Stomach (tissue), 9 donors: ENCODE results near the gene SLC12A7. TPM values are rescaled to one million over a fixed set of nuclear protein-coding genes. Genes with fewer than 3 reads are reported as not detected.
"Not testable (repeated sequence)": the region's sequence is repeated elsewhere in the genome, so short reads cannot be mapped to it uniquely, and the experiment has no call there.

Experiments used
- DNase-seq, 2 donors: peaks; one replicate each; pipeline versions ENCODE4 v3.0.0 to v3.0.0-alpha.2; 2013 to 2019
- H3K27ac ChIP-seq, 5 donors: fragments of 200-600 bp in 4 of 5; sonication (generic) in 4 of 5; one replicate each; pipeline ENCODE4 v1.5.1; 2013 to 2019; ENCODE audit warnings: mild to moderate bottlenecking in 1 of 5, moderate library complexity in 1 of 5
- H3K27me3 ChIP-seq, 3 donors: fragments of 200-600 bp; sonication (generic); one replicate each; pipeline ENCODE4 v1.5.1; 2017 to 2019; ENCODE audit warnings: mixed run types in 1 of 3
- H3K36me3 ChIP-seq, 4 donors: fragments of 200-600 bp; sonication (generic); 1 replicate in 3 of 4; 2 replicates in 1 of 4; pipeline ENCODE4 v1.5.1; 2016 to 2019
- H3K4me1 ChIP-seq, 4 donors: fragments of 200-600 bp; sonication (generic); one replicate each; pipeline ENCODE4 v1.5.1; 2016 to 2019
- H3K4me3 ChIP-seq, 4 donors: fragments of 200-600 bp; sonication (generic) in 3 of 4; one replicate each; pipeline ENCODE4 v1.5.1; 2016 to 2019; ENCODE audit warnings: mild to moderate bottlenecking in 1 of 4
- H3K9me3 ChIP-seq, 4 donors: fragments of 200-600 bp; sonication (generic); one replicate each; pipeline ENCODE4 v1.5.1; 2016 to 2019
- CTCF ChIP-seq, 7 experiments: fragments of 450-650 bp in 4 of 7; fragments of 200-600 bp in 3 of 7; sonication (generic) in 3 of 7; IDR thresholded peaks; one replicate each; pipeline ENCODE4 v1.5.1; 2016 to 2019; ENCODE audit warnings: antibody characterized with exemption in 7 of 7, control low read depth in 2 of 7, mild to moderate bottlenecking in 1 of 7
- EP300 ChIP-seq: sonication (generic); formaldehyde crosslinking; IDR thresholded peaks from one replicate; pipeline ENCODE4 v1.6.1; 2017; ENCODE audit warnings: antibody characterized with exemption
- POLR2A ChIP-seq, 4 donors: fragments of 450-650 bp; IDR thresholded peaks; one replicate each; pipeline ENCODE4 v1.6.1; 2016; ENCODE audit warnings: antibody characterized with exemption in 4 of 4, control low read depth in 2 of 4, mild to moderate bottlenecking in 1 of 4, moderate library complexity in 1 of 4
- POLR2AphosphoS5 ChIP-seq, 3 donors: sonication (generic); formaldehyde crosslinking; IDR thresholded peaks; one replicate each; pipeline ENCODE4 v1.6.1; 2016; ENCODE audit warnings: antibody characterized with exemption in 3 of 3
- WGBS, 5 donors: extraction: QIAGEN DNeasy Blood & Tissue Kit in 3 of 5; methylation state at CpG; one replicate each; pipeline versions ENCODE4 v1.1.5 to v1.1.7; 2013 to 2018; 5-methylcytosine and 5-hydroxymethylcytosine counted together
- intact Hi-C: fragments of 100-400 bp; cut with DNase I; formaldehyde crosslinking; loops from one replicate; pipeline ENCODE4 v1.15.1; 2023; ENCODE audit warnings: low total_unique reads
- polyA plus RNA-seq, 3 donors: library from polyadenylated mRNA; stranded (reverse); fragments of 200-250 nt; gene quantifications; one replicate each; pipeline ENCODE4 v1.2.3, GENCODE V29; 2013
- small RNA-seq, 4 donors: library from RNA; depleted of rRNA; stranded (forward); fragments of <200 nt; gene quantifications; one replicate each; pipeline ENCODE3, GENCODE V24; 2016
- total RNA-seq, 5 donors: library from RNA; depleted of rRNA; stranded (reverse); fragments of >200 nt; gene quantifications; one replicate each; pipeline versions ENCODE4 v1.1.0 to v1.2.3, GENCODE V29; 2014 to 2016
- donor health status: healthy with polysubstance abuse.
- donor health status: Bipolar disorder and iron deficiency.
- donor health status: healthy.

Gene SLC12A7
- total and polyA plus RNA-seq, 8 donors = 4.7 to 346 (median 37.7) TPM

GRCh38 chr5:1002271-1002546, 109.7 kb downstream of the SLC12A7 start:
- TF ChIP-seq POLR2AphosphoS5 (IDR thresholded peaks at IDR 0.05) (no peak), CTCF (IDR thresholded peaks at IDR 0.05) (no peak), POLR2A (IDR thresholded peaks at IDR 0.05) (no peak), EP300 (no peak)
- intact Hi-C loops = no loop called here
- no peak overlapping the region for H3K27ac ChIP-seq
- peaks cover 0 to 50% (median 14%) of the 10 kb centered on the region in 3 donors for H3K27me3 ChIP-seq
- no peaks in the 10 kb centered on the region for H3K9me3 ChIP-seq
- H3K4me3 ChIP-seq = no peak overlapping the region
- DNase-seq = no peak
- peaks cover 15 to 49% (median 26%) of the 10 kb centered on the region in 4 donors for H3K4me1 ChIP-seq
- 67 to 90% (median 78%) methylated on average over 4 of the region's 4 CpGs for WGBS, 5 donors
- H3K36me3 ChIP-seq = no peaks in the 10 kb centered on the region

GRCh38 chr5:1001406-1002270, 110.2 kb downstream of the SLC12A7 start:
- WGBS, 5 donors = 82 to 91% (median 86%) methylated on average over 17 to 19 of the region's 19 CpGs
- Histone ChIP-seq H3K4me1 (peaks cover 15 to 54% (median 26%) of the 10 kb centered on the region in 4 donors), H3K27me3 (peaks cover 0 to 44% (median 14%) of the 10 kb centered on the region in 3 donors), H3K27ac (no peak overlapping the region), H3K4me3 (no peak overlapping the region), H3K36me3 (no peaks in the 10 kb centered on the region), H3K9me3 (no peaks in the 10 kb centered on the region)
- TF ChIP-seq POLR2A (IDR thresholded peaks at IDR 0.05) (no peak), EP300 (no peak), POLR2AphosphoS5 (IDR thresholded peaks at IDR 0.05) (no peak), CTCF (IDR thresholded peaks at IDR 0.05) (no peak)
- intact Hi-C loops = no loop called here
- DNase-seq = peak in 1 of 2 donors; percentile 23

GRCh38 chr5:1000831-1001230, 111.0 kb downstream of the SLC12A7 start:
- H3K9me3 ChIP-seq, H3K4me3 ChIP-seq, intact Hi-C loops, H3K36me3 ChIP-seq, H3K27ac ChIP-seq: not testable (repeated sequence)
- peaks cover 0 to 36% (median 14%) of the 10 kb centered on the region in 3 donors for H3K27me3 ChIP-seq
- peak in 1 of 2 donors; percentile 17 for DNase-seq
- WGBS, 5 donors = 82 to 93% (median 91%) methylated on average over 10 to 11 of the region's 11 CpGs
- H3K4me1 ChIP-seq = peaks cover 15 to 52% (median 25%) of the 10 kb centered on the region in 4 donors

Small RNAs within 50 kb of the gene (small RNA-seq; reads per million reads assigned to genes)
- 0 to 0.14 (median 0) reads per million in 4 donors for gene MIR4635

Other genes starting within 250 kb of the SLC12A7 start
- gene BRD9, start 219.3 kb downstream of the SLC12A7 start, total RNA-seq = 100 to 1,000 TPM in 2 of 5 donors, 10 to 100 TPM in 3; 34.1 to 152 (median 48.7) TPM
- gene BRD9, start 219.3 kb downstream of the SLC12A7 start, polyA plus RNA-seq = 10 to 100 TPM; 16.2 to 32.1 (median 25.8) TPM
- 10 to 100 TPM in 1 of 5 donors, 1 to 10 TPM in 2, under 1 TPM in 1, not detected in 1; 0.58 to 10.4 (median 4.1) TPM for gene TRIP13, start 219.2 kb downstream of the SLC12A7 start, total RNA-seq
- gene TRIP13, start 219.2 kb downstream of the SLC12A7 start, polyA plus RNA-seq = 1 to 10 TPM; 1.1 to 4.8 (median 3.5) TPM
- gene NKD2, start 103.3 kb downstream of the SLC12A7 start, total RNA-seq = 10 to 100 TPM in 1 of 5 donors, 1 to 10 TPM in 2, not detected in 2; 1.8 to 13.6 (median 4.4) TPM
- gene NKD2, start 103.3 kb downstream of the SLC12A7 start, polyA plus RNA-seq = 10 to 100 TPM in 2 of 3 donors, 1 to 10 TPM in 1; 5.3 to 12.8 (median 10.5) TPM
- gene SLC6A19, start 89.5 kb upstream of the SLC12A7 start, total RNA-seq = 1 to 10 TPM in 1 of 5 donors, under 1 TPM in 2, not detected in 2; 0.43 to 5.5 (median 0.89) TPM
- under 1 TPM in 2 of 3 donors, not detected in 1; 0.13 to 0.19 TPM for gene SLC6A19, start 89.5 kb upstream of the SLC12A7 start, polyA plus RNA-seq
- gene SLC6A18, start 113.3 kb upstream of the SLC12A7 start, total RNA-seq = not detected
- not detected for gene SLC6A18, start 113.3 kb upstream of the SLC12A7 start, polyA plus RNA-seq
- 1 to 10 TPM in 1 of 5 donors, under 1 TPM in 1, not detected in 3; 0.37 to 4.0 TPM for gene TERT, start 183.0 kb upstream of the SLC12A7 start, total RNA-seq
- under 1 TPM in 2 of 3 donors, not detected in 1; 0.19 to 0.40 TPM for gene TERT, start 183.0 kb upstream of the SLC12A7 start, polyA plus RNA-seq
- 100 to 1,000 TPM in 4 of 5 donors, 10 to 100 TPM in 1; 90.6 to 202 (median 183) TPM for gene CLPTM1L, start 233.0 kb upstream of the SLC12A7 start, total RNA-seq
- 10 to 100 TPM; 60.8 to 72.3 (median 61.9) TPM for gene CLPTM1L, start 233.0 kb upstream of the SLC12A7 start, polyA plus RNA-seq